SIG-M5 treated with dmso at 0.1 percent for 504 hours (cell line): ENCODE measurements around the gene ANGPTL1.

Experiments
- DNase-seq: peaks from one replicate; lab custom pipeline; 2025; ENCODE audit not compliant: unreplicated experiment; lab: John Stamatoyannopoulos, UW

Gene ANGPTL1, protein sequence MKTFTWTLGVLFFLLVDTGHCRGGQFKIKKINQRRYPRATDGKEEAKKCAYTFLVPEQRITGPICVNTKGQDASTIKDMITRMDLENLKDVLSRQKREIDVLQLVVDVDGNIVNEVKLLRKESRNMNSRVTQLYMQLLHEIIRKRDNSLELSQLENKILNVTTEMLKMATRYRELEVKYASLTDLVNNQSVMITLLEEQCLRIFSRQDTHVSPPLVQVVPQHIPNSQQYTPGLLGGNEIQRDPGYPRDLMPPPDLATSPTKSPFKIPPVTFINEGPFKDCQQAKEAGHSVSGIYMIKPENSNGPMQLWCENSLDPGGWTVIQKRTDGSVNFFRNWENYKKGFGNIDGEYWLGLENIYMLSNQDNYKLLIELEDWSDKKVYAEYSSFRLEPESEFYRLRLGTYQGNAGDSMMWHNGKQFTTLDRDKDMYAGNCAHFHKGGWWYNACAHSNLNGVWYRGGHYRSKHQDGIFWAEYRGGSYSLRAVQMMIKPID

GRCh38 chr1:178870944-178871343, at the start of gene ANGPTL1:
Gene ANGPTL1 (minus strand): TSS chr1:178871077. CDS start chr1:178865776, 5,301 bp downstream.
- DNase-seq: no peak

- no peak for DNase-seq
These were observed 48.7 kb upstream of the ANGPTL1 start for GRCh38 chr1:178919581-178919980.

- no peak for DNase-seq
These were observed 48.1 kb upstream of the ANGPTL1 start for GRCh38 chr1:178918955-178919354.

DNA sequence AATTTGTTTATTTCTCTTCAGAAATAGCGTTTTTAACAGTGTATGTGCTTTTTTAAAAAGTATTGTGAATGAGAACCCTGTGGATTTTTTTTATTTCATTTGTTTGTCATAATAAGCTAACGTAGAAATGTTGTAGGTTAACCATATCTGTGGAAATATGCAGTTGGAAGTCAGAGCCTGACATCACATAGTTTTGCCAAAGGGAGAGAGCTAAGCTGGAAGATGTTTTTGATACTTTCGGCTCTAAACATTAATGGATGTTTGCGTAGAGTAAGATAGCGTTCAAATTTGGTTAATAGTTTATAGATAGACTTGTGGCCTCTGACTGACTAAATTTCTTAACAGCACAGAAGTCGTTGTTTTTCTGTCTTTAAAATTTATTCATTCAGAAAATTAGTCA, 47.4 kb upstream of the ANGPTL1 start:
- no peak for DNase-seq

GRCh38 chr1:178916448-178917174, 45.7 kb upstream of the ANGPTL1 start:
- no peak for DNase-seq

DNA sequence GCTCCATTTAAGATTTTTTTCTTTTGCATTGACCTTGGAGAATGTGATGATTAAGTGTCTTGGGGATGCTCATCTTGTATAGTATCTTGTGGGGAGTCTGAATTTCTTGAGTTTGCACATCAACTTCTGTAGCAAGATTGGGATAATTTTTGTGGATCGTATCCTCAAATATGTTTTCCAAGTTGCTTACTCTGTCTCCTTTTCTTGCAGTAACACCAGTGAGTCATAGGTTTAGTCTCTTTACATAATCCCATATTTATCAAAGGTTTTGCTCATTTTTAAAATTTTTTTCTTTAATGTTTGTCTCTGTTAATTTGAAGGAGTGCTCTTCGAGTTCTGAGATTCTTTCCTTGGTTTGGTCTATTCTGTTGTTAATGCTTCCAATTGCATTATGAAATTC, 41.7 kb upstream of the ANGPTL1 start:
- no peak for DNase-seq

- DNase-seq: peak; percentile 6
These were observed 39.1 kb upstream of the ANGPTL1 start for GRCh38 chr1:178910023-178910422.

GRCh38 chr1:178908358-178908757, 37.5 kb upstream of the ANGPTL1 start:
- DNase-seq: no peak

DNA sequence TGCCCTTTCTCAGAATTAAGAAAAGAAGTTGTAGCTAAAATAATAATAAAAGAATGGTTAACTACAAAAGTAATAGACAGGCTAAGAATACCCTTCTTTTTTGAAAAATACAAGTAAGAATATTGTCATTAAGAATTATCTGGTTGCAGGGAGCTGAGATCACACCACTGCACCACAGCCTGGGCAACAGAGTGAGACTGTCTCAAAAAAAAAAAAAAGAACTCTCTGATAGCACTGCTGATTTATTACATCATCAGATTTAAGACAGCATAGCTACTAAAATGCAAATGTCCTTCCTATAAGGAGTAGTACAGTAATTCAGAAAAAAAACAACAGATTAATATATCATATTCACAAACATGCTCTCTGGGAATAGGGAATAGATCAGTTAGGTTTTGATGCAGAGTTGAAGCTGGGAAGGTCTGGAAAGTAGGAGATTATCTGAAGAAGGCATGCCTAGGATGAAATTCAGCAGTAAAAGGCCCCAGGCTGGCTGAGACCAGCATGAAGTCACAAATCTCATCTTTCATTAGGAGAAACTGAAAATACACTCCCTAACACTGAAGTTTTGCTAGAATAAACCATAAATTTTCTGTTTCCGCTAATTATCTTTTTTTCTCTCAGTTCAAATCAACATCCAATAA, 30.7 kb upstream of the ANGPTL1 start:
- no peak for DNase-seq

DNA sequence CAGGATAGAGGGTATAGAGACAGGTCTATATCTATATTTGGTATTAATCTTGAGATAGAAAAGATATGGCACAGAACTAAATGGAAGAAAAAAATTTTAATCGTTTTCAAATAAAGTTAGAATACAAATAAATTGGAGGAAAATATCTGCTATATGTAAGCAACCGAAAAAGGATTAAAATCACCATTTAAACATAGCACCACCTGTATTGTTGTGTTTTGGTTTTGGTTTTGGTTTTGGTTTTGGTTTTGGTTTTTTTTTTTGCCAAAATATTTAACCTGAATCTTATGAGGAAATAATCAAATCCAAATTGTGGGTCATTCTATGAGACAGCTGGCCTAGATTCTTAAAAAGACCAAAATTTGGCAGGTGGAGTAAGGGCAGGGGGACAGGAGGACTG, 28.5 kb upstream of the ANGPTL1 start:
- no peak for DNase-seq

- DNase-seq: no peak
These were observed 27.5 kb upstream of the ANGPTL1 start for GRCh38 chr1:178898401-178898800.

DNA sequence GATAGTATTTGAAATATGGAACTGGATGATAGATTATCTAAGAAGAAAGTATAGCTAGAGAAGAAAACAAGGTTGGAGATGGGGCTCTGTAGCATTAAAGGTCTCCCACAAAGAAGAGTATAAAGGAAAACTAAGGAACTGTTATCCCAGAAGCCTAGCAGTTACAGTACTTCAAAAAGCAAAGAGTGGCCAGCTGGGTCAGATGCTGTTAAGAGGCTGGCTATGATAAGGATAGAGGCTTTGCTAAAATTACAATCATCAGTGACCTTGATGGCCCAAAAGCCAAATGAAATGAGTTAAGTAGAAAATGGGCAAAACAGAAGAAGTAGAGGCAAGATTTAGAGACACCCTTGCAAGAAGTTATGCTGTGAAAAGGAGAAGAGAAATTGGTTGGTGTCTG, 25.1 kb upstream of the ANGPTL1 start:
- DNase-seq: no peak

DNA sequence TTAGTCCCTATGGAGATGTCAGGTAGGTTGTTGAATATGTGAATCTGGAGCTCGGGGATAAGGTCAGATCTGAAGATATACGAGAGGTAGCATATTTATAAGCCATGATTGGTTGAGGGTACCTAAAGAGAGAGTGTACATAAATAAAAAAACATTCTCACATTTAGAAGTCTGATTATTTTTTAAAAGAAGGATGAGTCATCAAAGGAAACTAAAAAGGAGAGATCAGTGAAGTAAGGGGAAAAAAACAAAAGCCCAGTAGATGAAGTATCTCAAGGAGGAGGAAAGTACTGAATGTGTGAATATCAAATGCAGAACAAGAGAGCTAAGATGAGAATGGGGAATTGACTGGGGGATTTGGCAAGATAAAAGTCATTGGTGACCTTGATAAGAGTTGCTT, 15.7 kb upstream of the ANGPTL1 start:
- no peak for DNase-seq

DNA sequence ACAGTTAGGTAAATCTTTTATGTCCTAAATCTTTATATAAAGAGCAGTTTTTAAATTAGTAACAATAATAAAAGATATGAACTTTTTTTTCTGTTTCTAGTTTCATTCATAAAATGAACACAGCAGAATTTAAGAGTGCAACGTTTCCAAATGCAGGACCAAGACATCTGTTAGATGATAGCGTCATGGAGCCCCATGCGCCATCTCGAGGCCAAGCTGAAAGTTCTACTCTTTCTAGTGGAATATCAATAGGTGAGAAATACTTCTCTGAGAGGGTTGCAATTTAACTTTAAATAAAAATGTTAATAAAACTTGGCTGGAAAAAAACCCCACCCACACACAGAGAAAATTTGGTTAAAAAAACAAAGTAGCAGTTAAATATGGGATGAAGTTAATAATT, 15.0 kb upstream of the ANGPTL1 start:
- no peak for DNase-seq

DNA sequence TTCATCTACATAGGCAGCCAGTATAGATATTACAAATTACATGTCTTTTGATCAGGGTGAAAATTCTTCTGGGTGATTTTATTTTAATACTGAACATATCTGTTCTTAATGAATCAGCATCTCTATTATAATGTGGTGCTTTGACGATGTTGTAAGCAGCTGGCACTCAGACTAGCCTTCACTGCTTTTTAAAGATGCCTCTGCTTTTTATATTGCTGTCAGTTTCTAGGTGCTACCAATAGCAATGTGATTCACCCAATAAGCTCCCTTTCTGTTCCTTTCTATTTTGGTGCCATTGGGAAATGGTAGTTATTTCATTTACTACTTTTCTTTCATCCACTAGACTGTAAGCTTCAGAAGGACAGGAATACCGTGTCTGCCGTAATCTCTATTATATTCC, 11.1 kb upstream of the ANGPTL1 start:
- no peak for DNase-seq

GRCh38 chr1:178877896-178878295, 7.0 kb upstream of the ANGPTL1 start:
- DNase-seq: peak; percentile 39

DNA sequence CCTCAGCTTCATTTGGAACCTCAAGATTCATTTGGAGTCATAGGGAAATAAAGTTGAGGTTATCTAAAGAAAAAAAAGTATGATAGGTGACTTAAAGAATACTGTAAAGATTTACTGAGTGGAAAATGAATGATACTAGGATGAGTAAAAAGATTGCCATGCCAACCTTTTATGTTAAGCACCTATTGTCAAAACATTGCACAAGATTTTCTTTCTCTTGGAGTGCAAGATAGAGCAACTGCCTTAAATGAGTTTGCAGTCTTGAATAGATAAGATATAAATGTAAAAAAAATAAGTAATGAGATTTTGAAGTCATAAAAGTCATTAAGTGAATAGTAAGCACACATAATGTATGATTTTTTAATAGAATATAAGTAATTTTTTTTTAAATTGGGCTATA, 5.1 kb upstream of the ANGPTL1 start:
- DNase-seq: no peak

- DNase-seq: no peak
These were observed 4.1 kb upstream of the ANGPTL1 start for GRCh38 chr1:178874966-178875365.

GRCh38 chr1:178871551-178872320, 859 bp upstream of the ANGPTL1 start:
- DNase-seq: peak; percentile 12

DNA sequence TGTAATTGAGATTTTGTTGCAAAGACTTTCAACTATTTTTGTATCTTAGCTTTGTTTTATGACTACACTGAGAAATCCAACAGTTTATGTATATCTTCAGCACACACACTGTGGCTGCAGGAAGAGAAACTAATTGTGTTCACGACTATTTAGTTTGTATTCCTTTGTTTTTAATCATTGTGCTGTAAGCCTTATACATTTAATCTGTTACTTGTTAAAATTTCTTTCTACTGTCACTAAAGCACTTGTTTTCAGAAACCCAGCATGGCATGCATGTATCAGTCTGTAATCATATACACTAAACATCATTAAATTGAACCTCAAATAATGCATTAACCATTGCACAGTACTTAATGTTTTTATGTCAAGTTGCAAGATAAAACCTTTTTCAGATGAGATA, 656 bp downstream of the ANGPTL1 start:
- no peak for DNase-seq

DNA sequence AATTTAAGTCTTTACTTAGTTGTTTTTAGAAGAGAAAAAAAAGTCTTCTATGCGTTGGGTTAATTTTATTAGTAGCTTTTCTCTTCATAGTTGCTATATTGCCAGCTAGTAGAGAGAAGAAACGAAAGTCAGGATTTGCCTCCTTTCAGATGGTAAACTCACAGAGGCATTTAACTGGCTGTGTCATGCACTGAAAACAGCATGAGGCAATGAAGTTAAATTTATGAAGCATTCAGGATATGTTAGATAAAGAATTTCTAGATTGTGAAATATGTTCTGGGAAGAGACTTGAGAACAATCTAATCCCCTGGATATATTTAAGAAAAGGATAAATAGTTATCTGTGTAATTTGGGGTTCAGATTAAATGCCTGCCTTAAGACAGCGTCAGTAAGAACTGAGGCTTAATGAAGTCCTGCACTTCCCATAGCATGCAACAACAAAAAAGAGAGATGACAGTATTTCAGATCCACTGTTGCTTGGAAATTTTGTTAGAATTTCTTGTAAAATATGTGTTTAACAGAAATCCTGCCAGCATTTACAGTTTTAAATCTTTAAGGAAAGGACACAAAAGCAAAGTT, 1.7 kb downstream of the ANGPTL1 start:
- DNase-seq: no peak
